ENCODE results near the gene CFAP61.
"Not testable (repeated sequence)": the region's sequence is repeated elsewhere in the genome, so short reads cannot be mapped to it uniquely, and the experiment has no call there.

Gene CFAP61

DNA sequence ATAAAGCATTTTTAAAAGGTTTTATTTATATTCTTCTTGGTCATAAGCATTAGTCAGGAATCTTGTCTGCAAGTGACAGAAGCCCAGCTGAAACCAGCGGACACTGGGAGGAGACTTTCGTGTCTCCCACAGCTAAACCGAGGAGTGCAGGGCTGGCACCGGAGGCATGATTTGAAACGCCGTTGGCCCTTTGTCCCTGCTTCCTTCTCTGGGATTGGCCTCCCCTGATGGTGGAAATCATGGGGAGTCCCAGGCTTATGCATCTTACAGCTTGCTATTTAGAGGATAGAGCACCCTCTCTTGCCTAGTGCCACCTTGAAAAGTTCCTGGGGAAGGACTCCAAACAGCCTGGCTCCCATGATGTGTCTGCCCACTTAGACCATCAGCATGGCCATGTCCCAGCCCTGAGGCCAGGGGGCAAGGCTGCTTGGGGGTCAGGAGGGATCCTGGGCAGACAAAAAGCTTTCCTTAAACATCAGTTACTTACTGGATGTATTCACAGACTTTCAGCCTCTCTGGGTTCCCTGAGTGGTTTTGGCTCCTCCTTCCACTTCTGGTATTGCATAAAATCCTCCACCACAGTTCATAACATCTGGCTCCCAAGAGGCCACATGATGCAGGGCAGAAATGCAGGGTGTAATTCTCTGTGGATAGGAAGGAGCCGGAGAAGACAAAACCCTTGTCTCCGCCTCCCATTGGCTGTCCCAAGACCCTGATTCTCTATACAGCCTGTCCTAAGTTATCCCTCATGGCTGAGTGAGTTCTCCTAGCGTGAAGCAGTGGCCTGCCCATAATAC is 266.2 kb downstream of the CFAP61 start:
- DNase-seq = no peak

GRCh38 chr20:20321134-20321533 is 268.8 kb downstream of the CFAP61 start:
- no peak for DNase-seq

- DNase-seq = no peak
Measured at GRCh38 chr20:20321917-20322316, 269.6 kb downstream of the CFAP61 start.

GRCh38 chr20:20322912-20323311 is 270.6 kb downstream of the CFAP61 start:
- no peak for DNase-seq

DNA sequence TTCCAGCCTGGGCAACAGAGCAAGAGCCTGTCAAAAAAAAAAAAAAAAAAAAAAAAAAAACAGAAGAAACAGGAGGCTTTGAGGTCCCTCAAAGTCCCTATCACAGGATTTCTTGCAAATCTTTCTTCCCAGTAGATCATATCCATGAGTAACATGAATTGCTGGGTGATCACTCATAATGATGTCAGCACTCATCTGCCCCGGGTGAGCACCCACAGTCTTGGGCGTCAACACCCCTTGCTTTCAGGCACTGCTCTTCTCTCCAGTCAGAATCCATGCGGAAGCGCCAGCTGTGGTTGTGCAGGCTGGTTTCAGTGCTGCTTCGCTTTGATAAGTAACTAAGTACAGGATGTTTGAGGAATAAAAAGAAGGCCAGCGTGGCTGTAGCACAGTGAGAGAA is 275.4 kb downstream of the CFAP61 start:
- no peak for DNase-seq

DNA sequence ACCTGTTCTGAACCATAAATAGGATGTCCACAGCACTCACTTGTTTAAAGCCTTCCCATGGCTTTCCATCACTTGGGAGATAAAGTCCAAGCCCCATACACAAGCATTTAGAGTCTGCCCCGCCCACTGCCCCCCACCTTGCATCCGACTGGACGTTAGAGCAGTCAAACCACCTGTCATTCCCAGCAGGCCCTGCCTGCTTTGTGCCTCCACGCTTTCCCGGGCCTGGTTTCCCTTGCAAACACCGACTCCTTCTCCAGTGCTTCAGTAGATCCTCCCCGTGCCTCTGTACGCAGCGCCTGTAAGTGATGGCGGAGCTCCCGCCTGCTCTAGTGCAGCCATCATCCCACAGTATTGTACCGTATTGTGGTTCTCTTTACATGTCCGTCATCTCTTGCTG is 277.2 kb downstream of the CFAP61 start:
- no peak for DNase-seq

DNA sequence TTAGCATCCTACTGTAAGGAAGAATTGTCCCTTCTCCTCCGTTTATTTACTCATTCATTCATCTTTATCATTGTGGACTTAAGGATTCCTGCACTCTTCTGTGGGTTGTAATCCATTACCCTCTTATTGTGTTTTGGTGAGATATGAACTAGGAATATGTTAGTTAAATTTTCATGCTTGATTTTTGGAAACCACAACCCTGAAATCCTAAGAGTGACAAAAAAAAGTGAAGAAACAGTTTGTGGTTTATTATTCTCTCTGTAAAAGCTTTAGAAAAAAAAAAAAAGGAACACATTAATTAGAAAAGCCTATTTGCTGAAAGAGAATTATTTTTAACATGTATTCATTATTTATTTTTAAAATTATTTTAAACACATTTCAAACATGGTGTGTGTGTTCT is 278.8 kb downstream of the CFAP61 start:
- no peak for DNase-seq

DNA sequence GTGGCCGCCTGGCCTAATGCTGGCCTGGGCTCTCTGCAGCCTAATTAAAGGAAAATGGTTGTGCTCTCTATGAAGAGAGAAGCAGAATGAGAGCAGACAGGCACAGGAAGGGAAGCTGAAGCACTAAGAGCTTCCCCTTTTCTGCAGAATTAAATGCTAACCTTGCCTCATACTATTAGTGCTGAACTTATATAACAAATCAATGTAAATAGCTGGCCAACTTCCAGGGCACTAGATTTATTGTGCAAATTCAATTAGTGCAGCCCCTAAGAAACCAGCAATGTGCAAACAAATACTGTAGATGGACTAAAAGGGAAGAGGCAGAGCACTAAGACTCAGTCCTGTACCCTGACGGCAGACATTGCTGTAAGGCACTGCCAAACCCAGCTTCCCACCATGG is 279.5 kb downstream of the CFAP61 start:
- DNase-seq = no peak

- DNase-seq = no peak
Measured at GRCh38 chr20:20333866-20334265, 281.5 kb downstream of the CFAP61 start.

DNA sequence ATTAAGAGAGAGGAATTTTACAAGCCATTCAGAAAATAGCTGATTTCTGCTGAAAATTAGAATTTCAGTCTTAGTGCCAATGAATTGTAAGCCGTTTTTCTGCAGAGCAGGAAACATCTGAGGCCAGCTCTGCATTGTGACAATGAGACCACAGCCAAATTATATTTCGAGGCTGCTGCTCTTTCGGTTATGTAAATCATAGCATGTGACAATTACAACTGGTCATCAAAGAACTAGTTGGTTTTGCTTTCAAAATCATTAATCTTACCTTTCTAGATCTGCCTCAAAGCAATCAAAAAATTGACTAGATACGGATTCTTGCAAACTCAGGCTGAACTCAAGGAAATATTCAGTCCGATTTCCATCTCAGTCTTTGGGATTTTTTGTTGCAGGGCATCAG is 282.2 kb downstream of the CFAP61 start:
- DNase-seq = no peak

DNA sequence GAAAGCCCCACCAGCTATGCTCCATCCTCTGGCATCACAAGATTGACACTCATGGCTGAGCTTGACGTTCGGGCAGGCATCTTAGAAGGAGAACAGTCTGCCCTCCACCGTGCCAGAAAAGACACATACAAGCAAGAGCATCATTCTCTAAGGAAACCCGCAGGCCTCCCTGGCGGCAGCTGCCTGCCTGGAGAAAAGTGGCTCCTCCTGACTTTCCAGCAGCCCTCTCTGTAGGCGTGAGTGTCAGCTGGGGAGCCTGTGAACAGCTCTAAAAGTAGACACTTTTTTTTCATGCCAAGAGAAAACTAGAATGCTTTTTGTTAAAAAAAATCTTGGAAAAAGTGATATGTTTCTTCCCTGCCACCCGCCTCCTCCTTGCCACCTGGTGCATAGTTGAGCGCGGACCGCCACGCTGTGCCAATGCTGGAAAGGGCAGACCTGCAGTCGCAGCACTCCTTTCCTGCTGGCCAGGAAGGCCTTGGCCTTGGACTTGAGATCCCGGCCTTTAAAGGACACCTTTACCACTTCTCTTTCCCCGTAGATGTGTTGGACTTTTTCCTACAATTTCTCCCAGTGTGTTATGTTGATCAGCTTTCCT is 285.9 kb downstream of the CFAP61 start:
- DNase-seq = peak in 1 of 51 donors; percentile 10

DNA sequence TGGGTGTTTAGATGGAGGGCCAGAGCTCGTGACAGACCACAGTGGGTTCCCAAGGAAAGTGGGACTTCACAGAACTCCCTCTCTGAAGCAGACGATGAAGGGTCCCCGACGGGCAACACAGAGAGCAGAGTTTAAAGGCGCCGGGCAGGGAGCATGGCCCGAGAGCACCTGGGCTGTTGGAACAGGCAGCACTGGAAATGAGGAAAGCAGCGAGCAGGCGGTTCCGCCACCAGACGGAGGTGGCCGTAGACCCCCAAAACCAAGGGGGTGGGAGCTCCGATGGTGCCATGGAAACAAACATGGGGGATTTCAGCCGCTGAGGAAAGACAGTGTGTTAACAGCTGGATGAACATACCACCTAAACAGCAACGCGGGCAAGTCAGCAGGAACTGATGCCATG is 288.1 kb downstream of the CFAP61 start:
- no peak for DNase-seq

DNA sequence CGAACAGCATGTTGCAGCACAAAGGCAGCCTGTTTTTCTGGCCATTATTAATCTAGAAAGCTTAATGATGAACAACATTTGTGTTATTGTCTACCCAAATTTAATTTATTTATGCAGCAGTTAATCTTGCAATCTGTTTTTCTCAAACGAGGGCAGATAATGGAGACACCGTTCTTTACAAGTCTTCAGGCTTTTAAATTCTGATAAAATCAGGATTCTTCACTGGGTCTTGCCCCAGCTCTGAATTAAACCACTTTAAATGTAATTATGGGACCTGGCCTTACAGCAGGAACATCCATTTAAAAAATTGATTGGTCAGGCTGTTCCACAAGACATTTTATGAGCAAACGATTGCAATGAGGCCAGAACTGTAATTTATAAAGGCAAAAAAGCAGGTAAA is 289.0 kb downstream of the CFAP61 start:
- DNase-seq = no peak

DNA sequence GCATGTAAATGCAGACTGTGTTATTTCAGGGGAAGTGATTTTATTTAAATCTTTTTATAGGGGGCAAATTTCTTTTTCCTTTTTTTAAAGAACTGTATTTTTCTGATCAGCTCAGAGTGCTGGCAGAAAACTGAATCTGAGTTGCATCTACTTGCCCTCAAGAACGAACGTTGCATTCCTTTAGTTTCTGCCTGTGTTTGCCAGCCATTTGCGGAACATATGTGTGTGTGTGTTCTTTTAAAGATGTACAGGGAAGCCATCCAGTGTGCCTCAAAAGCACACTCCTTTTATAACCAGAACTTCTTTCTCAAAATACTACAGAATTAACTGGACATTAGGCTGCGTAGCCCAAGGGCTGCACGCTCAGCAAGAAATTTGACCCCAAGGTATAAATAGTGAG is 289.7 kb downstream of the CFAP61 start:
- DNase-seq = no peak

DNA sequence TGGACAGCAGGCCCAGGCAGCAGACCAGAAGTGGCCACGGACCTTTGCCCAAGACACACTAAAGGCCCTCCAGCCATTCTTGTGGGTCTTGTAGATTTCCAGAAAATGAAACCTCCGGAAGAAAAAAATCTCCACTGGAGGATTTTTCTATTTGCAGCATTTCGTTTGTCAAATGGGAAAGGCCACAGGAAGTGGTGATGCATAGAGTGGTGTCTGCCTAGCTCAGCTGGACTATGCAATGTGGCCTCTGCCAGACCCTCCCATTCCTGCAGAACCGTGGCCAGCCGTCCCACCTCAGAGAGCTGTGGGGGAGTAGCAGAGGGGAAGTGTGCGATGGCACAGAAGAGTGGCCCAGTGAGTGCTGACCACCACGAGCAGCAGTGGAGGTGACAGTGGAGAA is 291.6 kb downstream of the CFAP61 start:
- DNase-seq = no peak

DNA sequence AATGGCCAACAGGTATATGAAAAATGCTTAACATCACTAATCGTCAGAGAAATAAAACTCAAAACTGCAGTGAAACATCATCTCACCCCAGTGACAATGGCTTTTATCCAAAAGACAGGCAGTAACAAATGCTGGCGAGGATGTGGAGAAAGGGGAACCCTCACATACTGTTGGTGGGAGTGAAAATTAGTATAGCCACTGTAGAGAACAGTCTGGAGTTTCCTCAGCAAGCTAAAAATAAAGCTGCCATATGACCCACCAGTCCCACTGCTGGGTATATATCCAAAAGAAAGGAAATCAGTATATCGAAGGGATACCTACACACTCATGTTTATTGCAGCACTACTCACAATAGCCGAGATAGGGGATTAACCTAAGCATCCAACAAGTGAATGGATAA is 292.1 kb downstream of the CFAP61 start:
- DNase-seq = no peak

DNA sequence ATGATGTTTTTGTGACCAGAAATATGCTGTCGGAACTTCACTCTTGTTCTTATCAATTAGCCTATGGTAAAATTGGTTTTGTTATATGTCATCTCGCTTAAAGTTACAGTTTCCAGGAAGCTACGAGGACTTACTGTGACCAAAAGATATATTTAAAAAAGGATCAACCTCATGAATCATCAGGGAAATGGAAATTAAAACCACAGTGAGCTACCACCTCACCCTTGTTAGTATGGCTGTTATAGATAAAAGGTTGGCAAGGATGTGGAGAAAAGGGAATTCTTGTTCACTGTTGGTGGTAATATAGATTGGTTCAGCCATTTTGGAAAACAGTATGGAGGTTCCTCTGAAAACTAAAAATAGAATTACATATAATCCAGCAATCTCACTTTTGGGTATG is 301.2 kb downstream of the CFAP61 start:
- no peak for DNase-seq

- not testable (repeated sequence) for DNase-seq
Measured at GRCh38 chr20:20355503-20355902, 303.2 kb downstream of the CFAP61 start.

- DNase-seq = no peak
Measured at GRCh38 chr20:20358801-20359200, 306.5 kb downstream of the CFAP61 start.

GRCh38 chr20:20359628-20360027 is 307.3 kb downstream of the CFAP61 start:
- DNase-seq = no peak

GRCh38 chr20:20360464-20360863 is 308.1 kb downstream of the CFAP61 start:
- DNase-seq = peak in 16 of 51 donors; percentile 14 to 72 (median 34)

DNA sequence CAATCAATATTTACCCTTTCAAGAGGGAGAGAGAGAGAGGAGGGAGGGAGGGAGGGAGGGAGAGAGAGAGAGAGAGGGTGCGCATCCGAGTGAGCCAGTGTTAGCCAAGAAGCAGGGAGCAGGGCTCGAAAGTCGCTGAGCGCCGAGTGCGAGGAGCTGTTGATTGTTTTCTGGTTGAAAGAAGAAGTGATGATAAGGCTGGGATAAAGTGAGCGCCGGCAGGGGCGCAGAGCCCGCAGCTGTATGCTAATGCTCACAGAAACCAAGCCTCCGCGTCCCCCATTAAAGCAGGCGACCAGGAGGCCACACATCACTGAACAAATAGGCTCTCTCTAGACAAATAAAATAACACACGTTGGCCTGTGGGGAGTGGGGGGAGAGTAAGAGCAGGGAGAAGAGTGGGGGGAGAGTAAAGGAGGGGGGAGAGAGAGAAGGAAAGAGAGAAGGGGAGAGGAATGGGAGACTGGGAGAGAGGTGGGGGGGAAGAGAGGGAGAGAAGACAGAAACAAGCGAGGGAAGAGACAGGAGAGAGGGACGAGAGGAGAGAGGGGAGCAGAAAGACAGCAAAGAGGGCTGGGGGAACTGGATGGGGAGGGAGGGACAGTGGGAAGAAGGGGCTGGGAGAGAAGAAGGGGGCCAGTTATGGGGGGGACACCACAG is 310.6 kb downstream of the CFAP61 start:
- peak in 5 of 51 donors; percentile 9 to 40 (median 26) for DNase-seq

- DNase-seq = no peak
Measured at GRCh38 chr20:20363434-20363798, 311.1 kb downstream of the CFAP61 start.
